ENCODE measurements around the gene ZBTB40. TPM values are rescaled to one million over a fixed set of nuclear protein-coding genes. Genes with fewer than 3 reads are reported as not detected.

The ZBTB40 gene
- total RNA-seq, 1 experiment from 2014 or later = 16.3 TPM

DNA sequence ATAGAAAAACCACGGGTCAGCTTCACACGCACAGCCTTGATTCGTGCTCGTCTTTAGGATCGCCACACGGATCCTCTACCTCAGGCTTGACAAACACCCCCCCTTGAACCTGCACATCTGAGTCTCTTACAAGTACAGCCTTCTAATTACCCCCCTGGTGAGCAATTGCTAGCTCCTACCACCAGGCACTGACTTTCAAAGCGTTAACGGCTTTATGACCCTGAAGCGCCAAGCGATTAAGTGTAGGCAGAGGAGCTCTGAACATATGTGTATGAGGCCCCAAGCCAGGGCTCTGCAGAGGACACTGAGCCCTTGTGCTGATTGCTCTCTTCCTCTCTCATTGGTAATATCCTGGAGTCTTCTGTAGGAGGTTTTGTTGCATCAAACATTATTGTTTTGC lies 55.9 kb downstream of the ZBTB40 start:
- no peak overlapping the region for H2BK5ac ChIP-seq (ENCODE audit: insufficient read length, low read length)
- no peak overlapping the region for H3K27ac ChIP-seq (ENCODE audit: insufficient read length, low read depth, low read length)
- H2BK120ac ChIP-seq (ENCODE audit: low read depth, low read length, poor library complexity, severe bottlenecking) = no peak overlapping the region
- no CpG with 5 or more reads among the region's 10 CpGs for WGBS (ENCODE audit: extremely low coverage, insufficient read length, low lambda C conversion rate)
- H2AFZ ChIP-seq (ENCODE audit: low read length) = no peak overlapping the region
- no peaks in the 10 kb centered on the region for H3K79me1 ChIP-seq (ENCODE audit: insufficient read depth, low read depth, low read length, poor library complexity, severe bottlenecking)
- no peak overlapping the region for H2BK12ac ChIP-seq (ENCODE audit: insufficient read length, low read depth, low read length)
- H3K56ac ChIP-seq (ENCODE audit: insufficient read length, low read depth, low read length) = no peak overlapping the region
- H4K5ac ChIP-seq (ENCODE audit: insufficient read length, low read depth, low read length) = no peak overlapping the region
- no peak overlapping the region for H3K9ac ChIP-seq (ENCODE audit: extremely low read depth, insufficient read length, low read length)
- H3K9me3 ChIP-seq (ENCODE audit: control insufficient read depth, low read depth, low read length) = no peaks in the 10 kb centered on the region
- no peak overlapping the region for H3K4me3 Mint-ChIP-seq
- no peaks in the 10 kb centered on the region for H4K20me1 ChIP-seq (ENCODE audit: control insufficient read depth, insufficient read depth, insufficient read length)
- H3K23ac ChIP-seq (ENCODE audit: insufficient read length, low read depth, low read length) = no peak overlapping the region
- H2BK20ac ChIP-seq (ENCODE audit: low read depth, low read length, poor library complexity, severe bottlenecking) = no peak overlapping the region
- H2AK5ac ChIP-seq (ENCODE audit: insufficient read length, low read length) = no peak overlapping the region
- no peaks in the 10 kb centered on the region for H3K27me3 Mint-ChIP-seq (ENCODE audit: low read depth)
- no peak for DNase-seq
- no peaks in the 10 kb centered on the region for H3K4me1 Mint-ChIP-seq
- no peak overlapping the region for H3T11ph ChIP-seq (ENCODE audit: low read length)
- no peak overlapping the region for H3K14ac ChIP-seq (ENCODE audit: insufficient read depth, low read length)
- H2BK15ac ChIP-seq (ENCODE audit: low read depth, low read length) = no peak overlapping the region
- no peak overlapping the region for H3K18ac ChIP-seq (ENCODE audit: insufficient read length, low read depth, low read length)
- peaks cover 3 to 47% (median 10%) of the 10 kb centered on the region in 3 experiments; a peak in 5 of 7 replicates for H3K36me3 Mint-ChIP-seq (ENCODE audit: insufficient read depth in 1 of 3, low read depth in 3 of 3)
- no peak overlapping the region for H3K4me2 ChIP-seq (ENCODE audit: insufficient read depth, insufficient read length, low read length)
- peak overlapping the region in 1 of 3 experiments; percentile 21; a peak in 1 of 7 replicates for H3K27ac Mint-ChIP-seq
- H3K79me2 ChIP-seq (ENCODE audit: insufficient read depth, low read length) = no peaks in the 10 kb centered on the region
- no peaks in the 10 kb centered on the region for H3K23me2 ChIP-seq (ENCODE audit: insufficient read length, low read depth, low read length, poor library complexity, severe bottlenecking)
- H3K4me1 ChIP-seq (ENCODE audit: insufficient read depth, low read length) = no peaks in the 10 kb centered on the region
- no peaks in the 10 kb centered on the region for H3K9me3 Mint-ChIP-seq
- H4K91ac ChIP-seq (ENCODE audit: insufficient read length, low read depth, low read length) = no peak overlapping the region
- TF ChIP-seq, protein P1, sequence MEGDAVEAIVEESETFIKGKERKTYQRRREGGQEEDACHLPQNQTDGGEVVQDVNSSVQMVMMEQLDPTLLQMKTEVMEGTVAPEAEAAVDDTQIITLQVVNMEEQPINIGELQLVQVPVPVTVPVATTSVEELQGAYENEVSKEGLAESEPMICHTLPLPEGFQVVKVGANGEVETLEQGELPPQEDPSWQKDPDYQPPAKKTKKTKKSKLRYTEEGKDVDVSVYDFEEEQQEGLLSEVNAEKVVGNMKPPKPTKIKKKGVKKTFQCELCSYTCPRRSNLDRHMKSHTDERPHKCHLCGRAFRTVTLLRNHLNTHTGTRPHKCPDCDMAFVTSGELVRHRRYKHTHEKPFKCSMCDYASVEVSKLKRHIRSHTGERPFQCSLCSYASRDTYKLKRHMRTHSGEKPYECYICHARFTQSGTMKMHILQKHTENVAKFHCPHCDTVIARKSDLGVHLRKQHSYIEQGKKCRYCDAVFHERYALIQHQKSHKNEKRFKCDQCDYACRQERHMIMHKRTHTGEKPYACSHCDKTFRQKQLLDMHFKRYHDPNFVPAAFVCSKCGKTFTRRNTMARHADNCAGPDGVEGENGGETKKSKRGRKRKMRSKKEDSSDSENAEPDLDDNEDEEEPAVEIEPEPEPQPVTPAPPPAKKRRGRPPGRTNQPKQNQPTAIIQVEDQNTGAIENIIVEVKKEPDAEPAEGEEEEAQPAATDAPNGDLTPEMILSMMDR (conservative IDR thresholded peaks at IDR 0.05) = no peak
- no peaks in the 10 kb centered on the region for H3K27me3 ChIP-seq (ENCODE audit: insufficient read depth, low read length)
- no peak overlapping the region for H4K8ac ChIP-seq (replicated peaks; ENCODE audit: insufficient read length, low read depth, low read length)
- H3K4ac ChIP-seq (ENCODE audit: low read depth, low read length) = no peak overlapping the region
